ENCODE measurements around the gene UBR3.
"Not testable (repeated sequence)": the region's sequence is repeated elsewhere in the genome, so short reads cannot be mapped to it uniquely, and the experiment has no call there.

Gene UBR3

GRCh38 chr2:169818241-169818640 is 9.0 kb upstream of the UBR3 start:
- Histone ChIP-seq H3K36me3 (ENCODE audit: control insufficient read depth, insufficient read depth, low read length) (peaks cover 7% of the 10 kb centered on the region), H3K4me3 (replicated peaks; ENCODE audit: low read depth, low read length) (no peak overlapping the region), H3K27me3 (replicated peaks; ENCODE audit: control insufficient read depth, insufficient read depth, low read length) (no peaks in the 10 kb centered on the region)
- DNase-seq (ENCODE audit: extremely low read depth, insufficient read length) = no peak
- TF ChIP-seq CTCF (IDR thresholded peaks at IDR 0.05; ENCODE audit: insufficient read depth, low read length, poor library complexity, severe bottlenecking) = no peak

- Histone ChIP-seq H3K4me3 (replicated peaks; ENCODE audit: low read depth, low read length) (no peak overlapping the region), H3K36me3 (ENCODE audit: control insufficient read depth, insufficient read depth, low read length) (peaks cover 7% of the 10 kb centered on the region), H3K27me3 (replicated peaks; ENCODE audit: control insufficient read depth, insufficient read depth, low read length) (no peaks in the 10 kb centered on the region)
- DNase-seq (ENCODE audit: extremely low read depth, insufficient read length) = no peak
- TF ChIP-seq CTCF (IDR thresholded peaks at IDR 0.05; ENCODE audit: insufficient read depth, low read length, poor library complexity, severe bottlenecking) = no peak
Observed at GRCh38 chr2:169819106-169819505, 8.1 kb upstream of the UBR3 start.

- H3K36me3 ChIP-seq (ENCODE audit: control insufficient read depth, insufficient read depth, low read length); DNase-seq (ENCODE audit: extremely low read depth, insufficient read length); H3K27me3 ChIP-seq (replicated peaks; ENCODE audit: control insufficient read depth, insufficient read depth, low read length); H3K4me3 ChIP-seq (replicated peaks; ENCODE audit: low read depth, low read length): not testable (repeated sequence)
Observed at GRCh38 chr2:169820101-169820500, 7.2 kb upstream of the UBR3 start.

- TF ChIP-seq CTCF (IDR thresholded peaks at IDR 0.05; ENCODE audit: insufficient read depth, low read length, poor library complexity, severe bottlenecking) = no peak
- H3K4me3 ChIP-seq (replicated peaks; ENCODE audit: low read depth, low read length) = no peak overlapping the region
- no peak for DNase-seq (ENCODE audit: extremely low read depth, insufficient read length)
- peaks cover 5% of the 10 kb centered on the region; the same call in 1 of the 2 replicates for H3K36me3 ChIP-seq (ENCODE audit: control insufficient read depth, insufficient read depth, low read length)
- H3K27me3 ChIP-seq (replicated peaks; ENCODE audit: control insufficient read depth, insufficient read depth, low read length) = no peaks in the 10 kb centered on the region
Observed at GRCh38 chr2:169822036-169822435, 5.2 kb upstream of the UBR3 start.

GRCh38 chr2:169822785-169823392 is 4.4 kb upstream of the UBR3 start:
- DNase-seq (ENCODE audit: extremely low read depth, insufficient read length) = no peak
- no peak for TF ChIP-seq CTCF (IDR thresholded peaks at IDR 0.05; ENCODE audit: insufficient read depth, low read length, poor library complexity, severe bottlenecking)
- H3K27me3 ChIP-seq (replicated peaks; ENCODE audit: control insufficient read depth, insufficient read depth, low read length) = no peaks in the 10 kb centered on the region
- no peak overlapping the region for H3K4me3 ChIP-seq (replicated peaks; ENCODE audit: low read depth, low read length)
- peaks cover 4% of the 10 kb centered on the region; the same call in 1 of the 2 replicates for H3K36me3 ChIP-seq (ENCODE audit: control insufficient read depth, insufficient read depth, low read length)

GRCh38 chr2:169823996-169824372 is 3.3 kb upstream of the UBR3 start:
- DNase-seq (ENCODE audit: extremely low read depth, insufficient read length) = no peak
- no peaks in the 10 kb centered on the region for H3K27me3 ChIP-seq (replicated peaks; ENCODE audit: control insufficient read depth, insufficient read depth, low read length)
- H3K36me3 ChIP-seq (ENCODE audit: control insufficient read depth, insufficient read depth, low read length) = no peaks in the 10 kb centered on the region; the same call in 1 of the 2 replicates
- peak overlapping the region; percentile 68 for H3K4me3 ChIP-seq (replicated peaks; ENCODE audit: low read depth, low read length)
- TF ChIP-seq CTCF (IDR thresholded peaks at IDR 0.05; ENCODE audit: insufficient read depth, low read length, poor library complexity, severe bottlenecking) = no peak

Data from GM06990 (cell line).